HG02642 (cell line): Measurements from ENCODE around the gene SIPA1.

Experiments
- ATAC-seq: cut with Tn5 transposase; IDR thresholded peaks from one replicate; pipeline ENCODE4 v1.9.1; 2021; ENCODE audit warnings: mild to moderate bottlenecking; ENCODE audit not compliant: unreplicated experiment, poor library complexity

Gene SIPA1

GRCh38 chr11:65606876-65607613, 30.9 kb upstream of the SIPA1 start:
- no peak for ATAC-seq

DNA sequence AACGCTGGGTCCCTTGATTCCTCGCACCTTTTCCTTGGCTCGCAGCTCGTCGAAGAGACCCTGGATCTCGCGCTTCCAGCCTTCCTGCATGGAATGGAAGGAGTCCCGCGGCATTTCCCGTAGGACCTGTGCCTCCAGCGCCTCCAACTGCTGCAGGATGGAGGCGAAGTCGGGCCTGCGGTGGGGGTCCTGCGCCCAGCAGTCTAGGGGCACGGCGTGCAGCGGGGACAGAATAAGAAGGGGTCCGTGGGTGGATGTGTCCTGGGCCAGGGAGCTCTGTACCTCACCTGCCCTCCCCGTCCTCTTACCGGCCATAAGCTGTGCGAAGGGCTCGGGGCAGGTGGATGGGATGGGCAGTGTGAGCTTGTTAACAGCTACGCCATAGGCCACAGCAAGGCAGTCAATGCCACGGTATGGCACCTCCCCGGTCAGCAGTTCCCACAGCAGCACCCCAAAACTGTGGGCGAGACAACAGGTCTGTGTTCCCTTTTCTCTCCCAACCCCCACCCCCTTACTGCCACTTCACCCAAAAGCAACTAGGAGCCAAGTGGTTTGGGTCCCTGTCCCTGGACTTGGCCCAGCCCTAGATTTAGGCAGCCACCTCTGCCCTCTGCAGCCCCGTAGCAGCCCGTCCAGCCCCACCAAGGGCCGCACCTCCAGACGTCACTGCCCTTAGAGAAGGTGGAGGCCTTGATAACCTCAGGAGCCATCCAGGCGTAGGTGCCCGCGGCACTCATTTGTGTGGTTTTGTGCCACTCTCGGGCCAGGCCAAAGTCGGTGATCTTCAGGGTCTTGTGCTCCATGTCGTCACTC, 30.1 kb upstream of the SIPA1 start:
- ATAC-seq, result no peak

GRCh38 chr11:65609229-65609628, 28.7 kb upstream of the SIPA1 start:
- no peak for ATAC-seq

- ATAC-seq, result no peak
These were observed 28.2 kb upstream of the SIPA1 start for GRCh38 chr11:65609665-65610064.

DNA sequence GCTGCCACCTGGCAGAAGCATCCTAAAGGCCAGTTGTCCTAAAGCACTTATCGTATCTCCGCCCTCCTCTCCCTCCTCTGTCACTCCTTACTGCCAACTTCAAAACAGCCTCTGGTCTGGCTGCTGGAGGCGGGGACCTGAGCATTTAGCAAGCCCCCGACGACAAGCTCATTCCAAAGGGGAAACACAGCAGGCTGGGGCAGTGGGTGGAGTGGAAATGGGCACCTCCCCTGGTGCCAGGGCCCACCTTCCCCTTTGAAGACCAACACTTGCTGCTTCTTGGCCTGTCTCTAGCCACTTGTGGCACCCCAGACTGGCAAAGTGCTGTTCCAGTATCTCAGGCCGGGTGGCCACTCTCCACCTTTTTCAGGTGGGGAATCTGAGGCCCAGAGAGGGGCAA, 27.5 kb upstream of the SIPA1 start:
- ATAC-seq, result no peak

GRCh38 chr11:65611028-65611757, 26.7 kb upstream of the SIPA1 start:
- ATAC-seq, result no peak

DNA sequence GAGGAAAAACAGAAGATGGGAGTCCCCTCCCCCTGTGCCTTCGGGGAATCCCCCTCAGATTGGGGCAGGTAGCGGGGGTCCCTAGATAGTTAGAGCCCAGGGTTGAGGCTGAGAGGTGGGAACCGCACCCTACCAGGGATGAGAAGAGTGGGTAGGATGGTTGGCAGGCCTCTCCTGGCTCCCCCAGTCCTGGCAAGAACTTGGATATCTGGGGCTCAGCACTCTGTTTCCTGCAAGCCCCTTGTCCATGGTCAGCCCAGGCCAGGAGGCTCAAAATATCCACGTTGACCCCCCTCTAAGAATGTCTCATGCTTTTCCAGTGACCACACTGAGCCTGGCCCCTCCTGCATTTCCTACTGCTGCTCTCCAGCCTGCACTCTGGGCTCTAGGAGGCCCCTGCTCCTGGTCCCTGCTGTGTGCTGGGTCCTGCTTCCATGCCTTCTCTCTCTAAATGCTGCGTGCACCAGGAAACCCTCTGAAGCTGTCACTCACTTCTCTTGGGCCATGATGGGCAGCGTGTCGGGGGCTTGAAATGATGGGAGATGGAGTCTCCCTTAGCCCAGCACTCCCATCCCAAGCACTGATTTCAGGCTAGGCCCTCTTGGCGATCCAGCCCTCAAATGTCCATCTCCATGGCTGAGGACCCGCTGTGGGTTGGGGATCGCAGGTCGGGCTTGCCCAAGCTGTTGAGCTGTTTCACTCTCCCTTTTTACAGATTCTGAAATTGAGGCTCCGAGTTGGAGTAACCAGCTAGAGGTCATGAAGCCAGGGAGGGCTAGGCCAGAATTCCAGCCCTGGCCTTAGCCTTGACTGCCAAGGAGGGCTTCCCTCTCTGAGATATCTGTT, 25.9 kb upstream of the SIPA1 start:
- no peak for ATAC-seq

- no peak for ATAC-seq
These were observed 25.2 kb upstream of the SIPA1 start for GRCh38 chr11:65612691-65613090.

DNA sequence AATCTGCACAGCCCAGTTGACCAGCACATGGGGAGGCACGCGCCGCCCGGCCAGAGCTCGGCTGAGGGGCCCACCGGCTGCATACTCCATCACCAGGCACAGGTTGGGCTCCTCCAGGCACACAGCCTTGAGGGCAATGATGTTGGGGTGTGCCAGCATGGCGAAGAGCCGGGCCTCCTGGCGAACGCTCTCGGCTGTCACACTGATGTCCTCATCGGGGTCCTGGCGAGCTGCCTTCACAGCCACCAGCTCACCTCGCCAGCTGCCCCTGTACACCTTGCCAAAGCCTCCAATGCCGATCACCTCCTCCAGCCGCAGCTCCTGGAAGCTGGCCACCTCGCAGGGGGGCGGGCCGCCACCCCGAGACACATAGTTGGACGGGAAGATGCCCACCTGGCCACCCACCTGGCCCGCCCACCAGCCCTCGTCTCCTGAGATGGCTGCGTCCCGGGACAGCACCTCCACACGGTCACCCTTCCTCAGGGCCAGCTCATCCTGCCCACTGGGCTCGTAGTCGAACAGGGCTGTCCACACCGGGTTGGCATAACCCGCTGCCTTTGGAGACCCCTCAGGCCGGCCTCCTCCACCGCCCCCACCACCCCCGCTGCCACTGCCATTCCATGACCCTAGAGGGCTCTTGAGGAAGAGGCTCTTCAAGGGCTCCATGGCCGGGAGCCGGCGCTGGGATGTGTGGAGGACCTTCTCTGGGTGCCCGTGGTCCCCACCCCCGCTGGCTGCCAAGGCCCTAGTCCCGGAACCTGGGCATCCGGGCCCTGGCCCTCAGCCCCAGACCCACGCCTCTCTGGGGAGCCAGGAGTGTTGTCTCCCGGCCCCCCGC, 24.6 kb upstream of the SIPA1 start:
- no peak for ATAC-seq

GRCh38 chr11:65615229-65615949, 22.5 kb upstream of the SIPA1 start, which contains the start of gene PCNX3:
Gene PCNX3 (plus strand): TSS chr11:65615776. CDS start chr11:65616312, 536 bp downstream.
- peak; percentile 82 for ATAC-seq

GRCh38 chr11:65615950-65616574, 21.8 kb upstream of the SIPA1 start:
- ATAC-seq, result peak; percentile 2

- ATAC-seq, result no peak
These were observed 21.3 kb upstream of the SIPA1 start for GRCh38 chr11:65616575-65617001.

- no peak for ATAC-seq
These were observed 20.6 kb upstream of the SIPA1 start for GRCh38 chr11:65617136-65617850.

GRCh38 chr11:65617990-65618751, 19.7 kb upstream of the SIPA1 start:
- ATAC-seq, result no peak

DNA sequence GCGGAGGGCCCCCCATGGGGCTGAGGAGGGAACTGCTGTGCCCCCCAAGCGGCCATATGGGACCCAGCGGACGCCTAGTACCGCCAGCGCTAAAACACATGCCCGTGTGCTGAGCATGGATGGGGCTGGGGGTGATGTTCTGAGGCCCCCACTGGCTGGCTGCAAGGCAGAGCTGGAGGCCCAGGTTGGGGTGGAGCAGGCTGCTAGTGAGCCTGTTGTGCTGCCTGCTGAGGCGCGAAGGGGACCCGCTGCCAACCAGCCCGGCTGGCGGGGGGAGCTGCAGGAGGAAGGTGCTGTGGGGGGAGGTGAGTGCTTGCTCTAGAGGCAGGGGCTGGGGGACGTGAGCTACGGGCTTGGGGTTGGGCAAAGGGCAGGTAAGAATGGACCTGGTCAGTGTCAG, 19.1 kb upstream of the SIPA1 start:
- ATAC-seq, result no peak

- ATAC-seq, result no peak
These were observed 18.5 kb upstream of the SIPA1 start for GRCh38 chr11:65619281-65619928.
